NCI-H226 (cell line): ENCODE results near the gene PCTP.

Experiments
- DNase-seq: peaks from one replicate; pipeline ENCODE4 v3.0.0-alpha.2; 2015

PCTP gene

DNA sequence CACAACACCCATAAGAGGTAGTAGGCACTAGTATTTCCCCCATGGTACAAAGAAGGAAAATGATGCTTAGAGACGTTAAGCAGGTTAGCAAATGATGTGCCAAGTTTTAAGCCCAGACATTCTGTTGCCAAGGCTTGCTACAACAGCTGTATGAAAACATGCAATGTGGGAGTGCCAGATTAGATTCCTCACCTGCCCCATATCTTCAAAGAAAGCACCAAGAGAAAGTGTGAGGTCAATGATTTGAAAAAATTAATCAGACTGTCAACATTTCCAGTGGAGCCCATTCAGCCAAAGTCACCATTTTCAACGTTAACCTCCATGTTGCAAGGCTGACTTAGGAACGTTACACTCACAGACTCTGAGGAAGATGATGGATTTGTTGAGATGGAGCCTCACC is 61.5 kb downstream of the PCTP start:
- no peak for DNase-seq

DNA sequence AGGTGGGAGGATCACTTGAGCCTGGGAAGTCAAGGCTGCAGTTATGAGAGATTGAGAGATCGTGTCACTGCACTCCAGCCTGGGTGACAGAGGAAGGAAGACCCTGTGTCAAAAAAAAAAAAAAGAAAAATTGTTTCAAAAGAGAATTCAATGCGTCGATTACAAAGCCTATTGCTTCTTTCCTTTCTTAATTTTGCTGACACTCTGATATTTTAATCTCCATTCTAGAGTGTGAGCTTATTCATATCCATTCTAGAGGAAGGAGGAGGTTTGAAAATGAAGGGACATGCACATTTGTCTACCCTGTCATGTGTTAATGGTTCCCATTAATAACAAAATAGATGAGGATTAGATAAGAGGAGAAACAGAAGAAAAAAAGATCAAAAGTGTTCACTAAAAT is 63.1 kb downstream of the PCTP start:
- DNase-seq = no peak

DNA sequence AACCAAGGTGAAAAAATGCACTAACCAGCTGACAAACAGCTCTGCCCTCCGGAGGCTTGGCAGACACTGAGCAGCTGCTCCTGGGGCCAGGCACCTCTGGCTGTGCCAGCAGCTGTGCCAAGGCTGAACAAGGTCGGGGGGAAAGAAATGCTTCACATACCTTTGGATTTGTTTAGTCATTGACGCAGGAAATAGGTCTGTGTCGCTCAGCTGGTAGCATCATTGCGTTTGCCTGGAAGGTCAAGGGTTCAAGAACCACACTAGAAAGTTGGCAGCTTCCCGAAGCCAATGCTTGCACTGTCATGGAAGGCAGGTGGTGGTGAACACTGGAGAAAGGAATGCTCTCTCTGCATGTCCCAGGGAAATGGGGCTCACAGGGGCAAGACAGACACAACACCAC is 63.5 kb downstream of the PCTP start:
- no peak for DNase-seq

- DNase-seq = no peak
These were observed 65.9 kb downstream of the PCTP start for GRCh38 chr17:55816532-55817396.

DNA sequence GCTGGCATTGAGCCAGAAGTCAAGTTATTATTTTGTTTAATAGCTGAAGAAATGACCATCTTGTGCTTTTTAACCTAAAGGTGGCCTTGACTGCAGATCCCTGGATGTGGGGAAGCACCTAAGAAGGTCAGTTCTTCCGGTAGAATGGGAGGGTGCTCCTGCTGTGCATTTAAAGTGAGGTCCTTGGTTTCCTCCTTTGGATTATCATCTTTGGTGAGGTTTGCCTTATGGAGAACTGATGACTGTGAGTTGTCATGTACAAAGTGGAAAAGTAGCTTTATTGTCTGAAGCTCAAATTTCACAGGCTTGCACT is 66.5 kb downstream of the PCTP start:
- no peak for DNase-seq

GRCh38 chr17:55818026-55818425 is 67.2 kb downstream of the PCTP start:
- no peak for DNase-seq

- no peak for DNase-seq
These were observed 67.9 kb downstream of the PCTP start for GRCh38 chr17:55818451-55819375.

DNA sequence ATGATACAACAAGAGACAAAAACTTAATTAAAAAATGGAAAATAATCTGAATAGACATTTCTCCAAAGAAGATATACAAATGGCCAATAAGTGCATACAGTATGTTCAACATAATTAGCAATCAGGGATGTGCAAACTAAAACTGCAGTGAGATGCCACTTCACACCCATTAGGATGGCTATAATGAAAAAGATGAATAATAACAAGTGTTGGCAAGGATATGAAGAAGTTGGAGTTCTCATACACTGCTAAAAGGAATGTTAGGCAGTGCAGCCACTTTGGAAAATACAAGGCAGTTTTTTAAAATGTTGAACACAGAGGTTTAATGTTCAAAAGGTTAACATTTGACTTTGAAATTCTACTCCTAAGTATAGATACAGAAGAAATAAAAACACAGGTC is 69.8 kb downstream of the PCTP start:
- DNase-seq = no peak

DNA sequence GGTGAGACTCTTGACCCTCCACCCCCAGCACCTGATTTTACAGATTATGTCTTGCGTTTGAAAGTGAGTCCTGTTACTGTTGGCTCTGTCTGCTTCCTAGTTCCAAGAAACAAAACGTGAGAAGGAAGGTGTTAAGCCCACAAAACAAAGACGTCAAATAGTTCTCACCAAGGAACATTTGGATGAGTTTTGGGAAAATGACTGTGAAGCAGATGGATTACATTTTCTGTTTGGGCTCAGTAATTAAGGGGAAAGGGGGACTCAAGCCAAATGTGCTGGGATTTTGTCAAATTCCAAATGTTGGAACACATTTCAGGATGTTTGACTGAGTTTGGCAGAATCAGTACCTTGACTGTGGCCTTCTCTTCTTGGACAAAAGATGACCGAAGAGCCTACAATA is 71.2 kb downstream of the PCTP start:
- no peak for DNase-seq

GRCh38 chr17:55825213-55825612 is 74.4 kb downstream of the PCTP start:
- DNase-seq = no peak
